RWPE2 (cell line): Measurements from ENCODE around the gene SLX4IP.
"Not testable (repeated sequence)": the region's sequence is repeated elsewhere in the genome, so short reads cannot be mapped to it uniquely, and the experiment has no call there.

Source experiments
- ATAC-seq: fragments of 200-7000 bp; cut with Tn5 transposase; 3 replicates; pipeline ENCODE4 v1.9.1; 2021; ENCODE audit warnings: low read depth
- DNase-seq: peaks from one replicate; pipeline ENCODE4 v3.0.0-alpha.2; 2020; ENCODE audit warnings: low spot score
- H3K27ac ChIP-seq: fragments of 450-650 bp; 2 replicates; pipeline ENCODE4 v1.5.1; 2017; ENCODE audit warnings: mild to moderate bottlenecking; ENCODE audit not compliant: poor library complexity, severe bottlenecking
- H3K27me3 ChIP-seq: fragments of 250-450 bp; sonication (Bioruptor Pico); 2 replicates; pipeline ENCODE4 v1.5.1; 2021; ENCODE audit warnings: mild to moderate bottlenecking, moderate library complexity; ENCODE audit not compliant: insufficient read depth, poor library complexity, severe bottlenecking
- H3K36me3 ChIP-seq: fragments of 250-450 bp; sonication (Bioruptor Pico); 2 replicates; pipeline ENCODE4 v1.5.1; 2020; ENCODE audit warnings: low read depth, mild to moderate bottlenecking, moderate library complexity
- H3K4me1 ChIP-seq: fragments of 250-450 bp; sonication (Bioruptor Pico); 2 replicates; pipeline ENCODE4 v1.5.1; 2021; ENCODE audit warnings: mild to moderate bottlenecking, moderate library complexity; ENCODE audit not compliant: insufficient read depth, poor library complexity, severe bottlenecking
- H3K4me3 ChIP-seq: fragments of 250-450 bp; sonication (Bioruptor Pico); 2 replicates; pipeline ENCODE4 v1.5.1; 2021; ENCODE audit warnings: mild to moderate bottlenecking, moderate library complexity; ENCODE audit not compliant: severe bottlenecking
- H3K9me3 ChIP-seq: fragments of 250-450 bp; sonication (Bioruptor Pico); 2 replicates; pipeline ENCODE4 v1.5.1; 2021; ENCODE audit warnings: mild to moderate bottlenecking, moderate library complexity; ENCODE audit not compliant: severe bottlenecking
- TF ChIP-seq, protein P1 (sequence below): fragments of 450-650 bp; IDR thresholded peaks from one replicate; pipeline ENCODE4 v1.5.1; 2017; ENCODE audit warnings: mild to moderate bottlenecking, moderate library complexity; ENCODE audit not compliant: poor library complexity, severe bottlenecking

SLX4IP gene

DNA sequence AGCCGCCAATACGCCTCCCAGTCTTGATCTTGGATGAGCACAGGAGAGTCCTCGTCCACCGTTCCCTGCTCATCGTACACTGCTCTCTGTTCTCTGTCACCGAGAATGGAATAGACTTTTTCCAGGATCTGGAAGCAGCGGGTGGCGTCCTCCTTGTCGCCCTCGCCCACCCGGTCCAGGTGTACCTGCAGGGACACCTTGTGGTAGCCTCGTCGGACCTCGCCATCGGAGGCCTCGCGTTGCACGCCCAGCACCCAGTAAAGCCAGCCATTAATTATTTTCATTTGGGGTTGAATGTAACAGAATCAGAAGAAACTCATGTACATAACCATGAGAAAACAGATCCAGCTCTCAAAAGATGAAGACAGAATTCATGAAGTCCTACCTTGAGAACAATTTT lies 178.8 kb downstream of the SLX4IP start:
- no peak for ATAC-seq

DNA sequence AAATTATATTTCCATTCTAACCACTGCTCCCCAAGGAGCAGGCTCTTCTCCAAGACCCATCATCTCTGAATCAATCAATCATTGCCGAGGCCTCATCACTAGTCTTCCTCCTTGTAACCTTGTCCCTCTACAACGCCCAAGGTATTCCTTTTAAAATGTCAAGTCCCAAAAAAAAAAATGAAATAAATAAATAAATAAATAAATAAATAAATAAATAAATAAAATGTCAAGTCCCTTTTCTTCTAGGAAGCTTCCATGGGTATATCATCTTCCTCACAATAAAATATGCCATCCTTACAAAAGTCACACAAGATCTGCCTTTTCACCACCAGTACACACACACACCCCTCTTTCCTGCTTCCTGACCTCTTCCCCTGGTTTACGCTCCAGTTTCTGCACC lies 181.1 kb downstream of the SLX4IP start:
- no peak for ATAC-seq
- H3K9me3 ChIP-seq, result no peaks in the 10 kb centered on the region
- no peak overlapping the region for H3K4me3 ChIP-seq
- H3K4me1 ChIP-seq, result peaks cover 16% of the 10 kb centered on the region
- no peak for DNase-seq
- no peak overlapping the region for H3K27ac ChIP-seq
- TF ChIP-seq, protein P1, sequence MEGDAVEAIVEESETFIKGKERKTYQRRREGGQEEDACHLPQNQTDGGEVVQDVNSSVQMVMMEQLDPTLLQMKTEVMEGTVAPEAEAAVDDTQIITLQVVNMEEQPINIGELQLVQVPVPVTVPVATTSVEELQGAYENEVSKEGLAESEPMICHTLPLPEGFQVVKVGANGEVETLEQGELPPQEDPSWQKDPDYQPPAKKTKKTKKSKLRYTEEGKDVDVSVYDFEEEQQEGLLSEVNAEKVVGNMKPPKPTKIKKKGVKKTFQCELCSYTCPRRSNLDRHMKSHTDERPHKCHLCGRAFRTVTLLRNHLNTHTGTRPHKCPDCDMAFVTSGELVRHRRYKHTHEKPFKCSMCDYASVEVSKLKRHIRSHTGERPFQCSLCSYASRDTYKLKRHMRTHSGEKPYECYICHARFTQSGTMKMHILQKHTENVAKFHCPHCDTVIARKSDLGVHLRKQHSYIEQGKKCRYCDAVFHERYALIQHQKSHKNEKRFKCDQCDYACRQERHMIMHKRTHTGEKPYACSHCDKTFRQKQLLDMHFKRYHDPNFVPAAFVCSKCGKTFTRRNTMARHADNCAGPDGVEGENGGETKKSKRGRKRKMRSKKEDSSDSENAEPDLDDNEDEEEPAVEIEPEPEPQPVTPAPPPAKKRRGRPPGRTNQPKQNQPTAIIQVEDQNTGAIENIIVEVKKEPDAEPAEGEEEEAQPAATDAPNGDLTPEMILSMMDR, result no peak
- no peaks in the 10 kb centered on the region for H3K27me3 ChIP-seq
- no peaks in the 10 kb centered on the region for H3K36me3 ChIP-seq

More for the DNA sequence above, 178.8 kb downstream of the SLX4IP start:
- Histone ChIP-seq H3K27ac (no peak overlapping the region), H3K4me3 (no peak overlapping the region), H3K4me1 (peaks cover 12% of the 10 kb centered on the region), H3K9me3 (no peaks in the 10 kb centered on the region), H3K36me3 (no peaks in the 10 kb centered on the region), H3K27me3 (no peaks in the 10 kb centered on the region)
- DNase-seq, result no peak
- TF ChIP-seq, protein P1, result no peak

DNA sequence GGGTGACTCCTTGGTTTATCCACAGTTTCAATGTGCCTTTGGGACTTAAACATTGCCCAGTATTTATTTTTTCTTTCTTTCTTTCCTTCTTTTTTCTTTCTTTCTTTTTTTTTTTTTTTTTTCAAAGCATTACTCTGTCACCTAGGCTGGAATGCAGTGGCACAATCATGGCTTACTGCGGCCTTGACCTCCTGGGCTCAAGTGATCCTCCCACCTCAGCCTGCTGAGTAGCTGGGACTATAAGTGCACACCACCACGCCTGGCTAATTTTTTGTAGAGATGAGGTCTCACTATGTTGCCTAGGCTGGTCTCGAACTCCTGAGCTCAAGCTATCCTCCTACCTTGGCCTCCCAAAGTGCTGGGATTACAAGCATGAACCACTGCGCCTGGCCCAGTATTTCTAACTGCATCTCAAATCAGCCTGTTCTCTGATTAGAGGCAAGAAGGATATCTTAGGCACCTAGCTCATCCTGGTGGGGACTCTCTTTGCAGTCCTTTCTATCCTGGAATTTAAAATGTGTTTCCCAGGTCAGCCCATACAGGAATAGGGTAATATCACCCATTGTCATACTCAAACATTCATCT lies 182.5 kb downstream of the SLX4IP start:
- H3K27ac ChIP-seq, H3K36me3 ChIP-seq, H3K27me3 ChIP-seq, ATAC-seq, H3K4me3 ChIP-seq, H3K9me3 ChIP-seq, DNase-seq: not testable (repeated sequence)
- peaks cover 16% of the 10 kb centered on the region for H3K4me1 ChIP-seq

DNA sequence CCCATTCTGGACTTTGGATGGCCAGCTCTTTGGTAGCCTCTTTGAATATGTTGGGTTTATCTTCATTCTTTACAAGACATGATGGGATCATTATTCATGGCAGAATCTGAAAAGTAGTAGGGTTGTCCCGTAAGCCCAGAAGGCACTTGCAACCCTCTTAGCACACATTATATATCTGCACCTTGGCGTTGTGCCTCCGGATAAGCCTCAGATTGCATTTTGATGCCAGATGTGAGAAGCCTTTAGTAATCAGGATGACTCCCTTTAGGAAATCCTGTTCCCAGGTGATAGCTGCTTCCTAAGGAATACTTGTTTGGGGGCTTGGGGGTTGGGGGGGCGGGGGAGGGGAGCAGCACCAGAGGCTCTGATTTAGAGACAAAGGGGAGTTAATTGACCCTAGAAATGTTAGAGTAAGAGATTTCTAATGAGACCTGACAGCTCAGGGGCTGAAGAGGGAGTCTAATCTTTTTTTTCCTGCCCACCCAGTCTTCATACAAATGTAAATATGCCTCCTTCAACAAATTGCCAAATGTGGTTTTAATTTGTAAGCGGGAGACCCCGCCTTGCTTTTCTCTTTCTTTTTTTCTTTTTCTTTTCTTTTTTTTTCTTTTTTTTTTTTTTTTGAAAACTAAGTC lies 183.6 kb downstream of the SLX4IP start:
- Histone ChIP-seq H3K4me3 (no peak overlapping the region), H3K27me3 (no peaks in the 10 kb centered on the region), H3K9me3 (no peaks in the 10 kb centered on the region), H3K27ac (peak overlapping the region; percentile 67), H3K36me3 (no peaks in the 10 kb centered on the region), H3K4me1 (peaks cover 16% of the 10 kb centered on the region)
- ATAC-seq (0 out of 3 replicates have a peak, but pooled peaks have one; percentile 12), DNase-seq (no peak)
- TF ChIP-seq, protein P1, result no peak

DNA sequence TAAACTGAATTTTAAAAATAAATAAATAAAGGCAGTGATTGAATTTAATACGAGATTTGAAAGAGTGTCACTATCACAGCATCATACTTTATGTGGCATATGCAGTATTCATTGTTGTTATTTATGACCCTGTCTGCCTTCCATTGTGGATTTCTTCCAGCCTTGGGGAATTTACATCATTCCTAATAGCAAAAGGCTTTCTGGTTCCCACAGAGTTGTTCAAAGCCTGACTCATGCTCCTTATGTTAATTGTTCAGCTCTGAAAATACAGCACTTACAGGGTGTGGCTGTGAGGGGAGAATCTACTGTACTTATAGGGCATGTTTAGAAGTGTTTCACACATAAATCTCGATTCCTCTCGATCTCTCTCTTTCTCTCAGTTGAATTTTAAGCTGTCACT lies 184.3 kb downstream of the SLX4IP start:
- peak; percentile 100 for ATAC-seq
- Histone ChIP-seq H3K4me1 (peaks cover 16% of the 10 kb centered on the region), H3K36me3 (no peaks in the 10 kb centered on the region), H3K4me3 (no peak overlapping the region), H3K27me3 (no peaks in the 10 kb centered on the region), H3K27ac (peak overlapping the region; percentile 67), H3K9me3 (no peaks in the 10 kb centered on the region)
- TF ChIP-seq, protein P1, result no peak
- no peak for DNase-seq
